ENCODE results near the gene TBX10.

The TBX10 gene

GRCh38 chr11:67584205-67584880 lies 55.2 kb downstream of the TBX10 start:
- Histone ChIP-seq H3K4me3 (ENCODE audit: insufficient read length, low read depth) (peak overlapping the region; percentile 97), H3K9ac (ENCODE audit: insufficient read length, low read depth) (peak overlapping the region; percentile 97), H3K27me3 (ENCODE audit: insufficient read depth, insufficient read length) (no peaks in the 10 kb centered on the region), H3K9me3 (ENCODE audit: insufficient read depth, low read length) (no peaks in the 10 kb centered on the region), H3K4me1 (ENCODE audit: insufficient read depth, insufficient read length) (peaks cover 31% of the 10 kb centered on the region), H3K36me3 (ENCODE audit: insufficient read depth, insufficient read length, low read length) (peaks cover 48% of the 10 kb centered on the region)
- DNase-seq (ENCODE audit: low read depth, low spot score) = no peak
- TF ChIP-seq SUZ12 (IDR thresholded peaks at IDR 0.05; ENCODE audit: extremely low read depth, insufficient read depth, insufficient read length) (no peak), YY1 (IDR thresholded peaks at IDR 0.05; ENCODE audit: insufficient read depth, insufficient read length) (no peak), ZNF274 (IDR thresholded peaks at IDR 0.05; ENCODE audit: low read depth, low read length) (no peak)

GRCh38 chr11:67583247-67584204 lies 56.0 kb downstream of the TBX10 start, which contains the start of gene GSTP1:
TSS of gene GSTP1 (plus strand) at chr11:67583812. CDS start at chr11:67583844, 32 bp downstream.
- Histone ChIP-seq H3K9me3 (ENCODE audit: insufficient read depth, low read length) (no peaks in the 10 kb centered on the region), H3K4me1 (ENCODE audit: insufficient read depth, insufficient read length) (peaks cover 33% of the 10 kb centered on the region), H3K36me3 (ENCODE audit: insufficient read depth, insufficient read length, low read length) (peaks cover 42% of the 10 kb centered on the region), H3K9ac (ENCODE audit: insufficient read length, low read depth) (peak within 1 kb of the TSS; percentile 97), H3K27me3 (ENCODE audit: insufficient read depth, insufficient read length) (no peaks in the 10 kb centered on the region), H3K4me3 (ENCODE audit: insufficient read length, low read depth) (peak within 1 kb of the TSS; percentile 97)
- no peak for TF ChIP-seq SUZ12 (IDR thresholded peaks at IDR 0.05; ENCODE audit: extremely low read depth, insufficient read depth, insufficient read length)
- TF ChIP-seq ZNF274 (IDR thresholded peaks at IDR 0.05; ENCODE audit: low read depth, low read length) = no peak
- no peak for TF ChIP-seq YY1 (IDR thresholded peaks at IDR 0.05; ENCODE audit: insufficient read depth, insufficient read length)
- DNase-seq (ENCODE audit: low read depth, low spot score) = peak; percentile 86

GRCh38 chr11:67582011-67582410 lies 57.6 kb downstream of the TBX10 start:
- H3K9ac ChIP-seq (ENCODE audit: insufficient read length, low read depth) = no peak overlapping the region
- TF ChIP-seq SUZ12 (IDR thresholded peaks at IDR 0.05; ENCODE audit: extremely low read depth, insufficient read depth, insufficient read length) = no peak
- no peak for TF ChIP-seq ZNF274 (IDR thresholded peaks at IDR 0.05; ENCODE audit: low read depth, low read length)
- no peak for TF ChIP-seq YY1 (IDR thresholded peaks at IDR 0.05; ENCODE audit: insufficient read depth, insufficient read length)
- peaks cover 28% of the 10 kb centered on the region for H3K36me3 ChIP-seq (ENCODE audit: insufficient read depth, insufficient read length, low read length)
- H3K4me1 ChIP-seq (ENCODE audit: insufficient read depth, insufficient read length) = peaks cover 33% of the 10 kb centered on the region
- H3K4me3 ChIP-seq (ENCODE audit: insufficient read length, low read depth) = no peak overlapping the region
- H3K9me3 ChIP-seq (ENCODE audit: insufficient read depth, low read length) = no peaks in the 10 kb centered on the region
- H3K27me3 ChIP-seq (ENCODE audit: insufficient read depth, insufficient read length) = no peaks in the 10 kb centered on the region
- DNase-seq (ENCODE audit: low read depth, low spot score) = no peak

GRCh38 chr11:67581469-67581868 lies 58.1 kb downstream of the TBX10 start:
- Histone ChIP-seq H3K4me3 (ENCODE audit: insufficient read length, low read depth) (no peak overlapping the region), H3K4me1 (ENCODE audit: insufficient read depth, insufficient read length) (peaks cover 31% of the 10 kb centered on the region), H3K9me3 (ENCODE audit: insufficient read depth, low read length) (no peaks in the 10 kb centered on the region), H3K27me3 (ENCODE audit: insufficient read depth, insufficient read length) (peaks cover 2% of the 10 kb centered on the region), H3K9ac (ENCODE audit: insufficient read length, low read depth) (no peak overlapping the region), H3K36me3 (ENCODE audit: insufficient read depth, insufficient read length, low read length) (peaks cover 23% of the 10 kb centered on the region)
- TF ChIP-seq ZNF274 (IDR thresholded peaks at IDR 0.05; ENCODE audit: low read depth, low read length) (no peak), SUZ12 (IDR thresholded peaks at IDR 0.05; ENCODE audit: extremely low read depth, insufficient read depth, insufficient read length) (no peak)
- DNase-seq (ENCODE audit: low read depth, low spot score) = no peak

Measured in NT2/D1 (cell line).